AG08395 (cell line): ENCODE measurements around the gene GNGT2.
A peak's percentile ranks its signal among the peaks of the same experiment; 100 is the strongest.
"Not testable (repeated sequence)": the region's sequence is repeated elsewhere in the genome, so short reads cannot be mapped to it uniquely, and the experiment has no call there.

Source experiments
- DNase-seq: peaks from one replicate; pipeline ENCODE4 v3.0.0; 2012; ENCODE audit warnings: mixed read lengths, low spot score

GNGT2 gene

DNA sequence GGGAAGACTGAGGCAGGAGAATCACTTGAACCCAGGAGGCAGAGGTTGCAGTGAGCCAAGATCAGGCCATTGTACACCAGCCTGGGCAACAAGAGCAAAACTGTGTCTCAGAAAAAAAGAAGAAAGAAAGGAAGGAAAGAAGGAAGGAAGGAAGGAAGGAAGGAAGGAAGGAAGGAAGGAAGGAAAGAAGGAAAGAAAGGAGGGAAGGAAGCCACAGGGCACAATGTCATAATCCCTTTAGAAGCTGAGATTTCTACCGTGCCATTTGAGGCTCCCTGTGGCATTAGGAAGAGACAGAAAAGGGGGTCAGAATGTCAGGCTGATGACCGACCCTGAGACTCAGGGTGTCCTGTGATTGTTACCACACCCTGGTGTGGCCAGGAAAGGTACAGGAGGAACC lies 6.6 kb downstream of the GNGT2 start:
- DNase-seq, result no peak

DNA sequence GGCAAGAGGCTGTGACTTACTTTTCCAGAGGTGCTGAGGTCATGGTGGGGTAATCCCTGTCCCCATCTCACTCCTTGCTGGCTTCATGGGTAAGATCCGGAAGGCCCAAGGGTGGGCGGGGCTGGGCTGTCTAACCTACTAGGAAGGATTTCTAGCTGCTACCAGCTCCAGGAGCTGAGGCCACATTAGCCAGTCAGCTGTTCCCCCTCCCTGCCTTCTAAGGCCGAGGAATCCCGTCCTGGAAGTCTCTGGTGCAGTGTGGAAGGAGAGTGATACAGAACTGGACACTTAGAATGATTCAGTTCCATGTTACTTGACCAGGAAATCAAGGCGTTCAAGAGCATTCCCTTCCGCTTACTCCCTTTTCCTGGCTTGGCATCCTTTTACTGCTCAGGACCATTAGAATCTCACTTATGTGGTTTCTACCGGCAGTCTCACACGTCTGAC lies 8.9 kb downstream of the GNGT2 start:
- peak; percentile 44 for DNase-seq

DNA sequence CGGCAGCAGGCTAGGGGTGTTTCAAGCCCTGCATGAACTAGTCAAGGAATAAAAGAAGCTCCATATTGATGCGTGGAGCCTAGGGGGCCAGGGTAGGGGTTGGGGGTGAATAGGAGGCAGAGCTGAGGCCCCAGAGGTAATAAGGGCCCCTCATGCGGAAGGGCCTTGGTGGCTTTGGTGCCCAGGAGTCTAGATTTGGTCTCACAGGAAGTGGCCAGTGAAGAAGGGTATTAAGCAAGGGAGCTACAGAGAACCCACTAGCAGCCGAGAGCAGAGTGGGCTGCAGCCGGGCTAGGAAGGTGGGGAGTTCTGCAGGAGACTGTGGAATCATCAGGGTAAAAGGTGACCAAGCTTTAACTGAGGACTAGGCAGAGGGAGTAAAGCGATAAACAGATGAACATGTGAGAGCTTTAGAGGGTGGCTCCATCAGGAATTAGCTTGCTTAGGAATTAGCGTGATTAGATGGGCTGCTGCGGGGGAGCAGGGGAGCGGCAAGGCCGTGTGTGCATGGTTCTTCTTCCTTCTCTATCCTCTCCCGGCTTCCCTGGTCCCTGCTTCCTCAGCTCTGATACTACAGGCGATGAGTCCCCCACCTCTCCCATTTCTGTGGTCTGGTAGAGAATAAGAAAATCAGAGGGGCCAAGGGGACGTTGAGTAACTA lies 9.8 kb downstream of the GNGT2 start:
- DNase-seq, result no peak

- DNase-seq, result no peak
Measured at GRCh38 chr17:49198211-49198610, 12.2 kb downstream of the GNGT2 start.

- no peak for DNase-seq
Measured at GRCh38 chr17:49197346-49197998, 12.9 kb downstream of the GNGT2 start.

- DNase-seq, result no peak
Measured at GRCh38 chr17:49196520-49196919, 13.9 kb downstream of the GNGT2 start.

- no peak for DNase-seq
Measured at GRCh38 chr17:49195751-49196150, 14.6 kb downstream of the GNGT2 start.

DNA sequence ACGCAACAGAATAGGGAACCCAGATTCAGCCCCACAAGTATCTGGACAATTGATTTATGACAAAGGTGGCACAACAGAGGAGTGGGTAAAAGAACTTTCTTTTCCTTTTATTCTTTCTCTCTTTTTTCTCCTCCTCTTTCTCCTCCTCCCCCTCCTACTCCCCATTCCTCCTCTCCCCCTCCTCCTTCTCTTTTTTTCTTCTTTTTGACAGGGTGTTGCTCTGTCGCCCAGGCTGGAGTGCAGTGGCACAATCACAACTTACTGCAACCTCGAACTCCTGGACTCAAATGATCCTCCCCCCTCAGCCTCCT lies 16.1 kb downstream of the GNGT2 start:
- no peak for DNase-seq

GRCh38 chr17:49193513-49194296 lies 16.7 kb downstream of the GNGT2 start:
- DNase-seq, result peak; percentile 54

DNA sequence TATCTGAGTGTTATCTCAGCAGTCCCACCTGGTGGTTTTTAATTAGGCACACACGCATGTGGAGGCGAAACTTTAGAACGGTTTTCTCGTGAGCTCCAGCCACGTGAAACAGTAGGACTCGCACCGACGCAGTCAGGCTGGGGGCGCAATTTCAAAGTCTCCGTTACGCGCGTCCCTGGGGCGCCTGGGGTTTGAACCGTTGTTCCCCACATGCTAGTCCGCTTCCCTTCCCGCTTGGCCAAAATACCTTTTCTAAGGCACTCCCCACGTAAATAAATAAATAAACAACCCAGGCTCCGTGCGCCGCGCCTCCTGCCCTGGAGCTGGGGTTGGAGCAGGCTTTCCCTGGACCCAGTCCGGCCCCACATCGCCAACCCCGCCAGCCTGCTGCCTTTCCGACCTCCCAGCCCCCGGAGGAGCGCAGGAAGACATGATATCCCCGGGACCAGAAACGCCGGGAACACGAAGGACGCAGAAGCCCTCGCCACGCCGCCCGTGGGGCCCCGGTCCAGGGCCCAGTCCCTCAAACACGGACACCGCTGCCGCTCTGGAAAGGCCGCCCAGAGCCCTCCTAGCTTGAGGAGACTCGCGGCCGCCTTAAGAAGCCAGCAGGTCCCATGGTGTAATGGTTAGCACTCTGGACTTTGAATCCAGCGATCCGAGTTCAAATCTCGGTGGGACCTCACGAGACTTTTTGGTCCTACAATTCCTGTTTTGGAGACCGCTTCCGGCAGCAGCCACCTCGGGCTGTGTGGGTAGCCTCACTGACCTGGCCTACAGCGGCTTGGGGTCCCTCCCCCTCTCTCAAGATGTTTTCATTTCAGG lies 18.2 kb downstream of the GNGT2 start:
- peak; percentile 59 for DNase-seq

GRCh38 chr17:49191409-49191916 lies 18.9 kb downstream of the GNGT2 start:
- DNase-seq, result no peak

DNA sequence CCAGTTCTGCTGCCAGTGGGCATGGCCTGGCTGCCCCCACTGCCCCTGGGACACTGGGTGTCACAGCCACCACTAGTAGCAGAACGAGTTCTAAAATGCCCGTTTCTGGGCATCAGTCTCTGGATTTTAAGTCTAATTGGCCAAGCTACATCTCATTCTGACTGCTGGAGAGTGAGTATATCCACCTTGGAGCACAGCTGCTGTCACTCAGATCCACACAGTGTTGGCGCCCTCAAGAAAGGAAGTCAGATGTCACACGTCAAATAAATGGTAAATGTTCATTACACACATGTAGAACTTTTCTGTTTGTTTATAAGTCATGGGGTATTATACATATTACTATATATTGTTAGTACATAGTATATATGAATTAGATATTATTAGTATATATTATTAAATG lies 19.4 kb downstream of the GNGT2 start:
- no peak for DNase-seq

DNA sequence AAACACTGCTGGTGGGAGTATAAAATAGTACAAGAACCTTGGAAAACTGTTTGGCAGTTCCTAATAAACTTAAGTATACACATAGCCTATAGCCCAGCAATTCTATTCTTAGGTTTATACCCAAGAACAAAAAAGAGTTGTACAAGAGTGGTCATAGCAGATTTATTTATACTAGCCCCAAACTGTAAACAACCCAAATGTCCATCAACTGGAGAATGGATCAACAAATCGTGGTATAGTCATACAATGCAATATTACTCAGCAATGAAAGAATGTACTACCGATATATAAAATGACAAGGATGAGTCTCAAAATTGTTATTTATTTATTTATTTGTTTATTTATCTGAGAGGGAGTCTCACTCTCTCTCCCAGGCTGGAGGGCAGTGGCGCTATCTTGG lies 23.1 kb downstream of the GNGT2 start:
- DNase-seq, result no peak

DNA sequence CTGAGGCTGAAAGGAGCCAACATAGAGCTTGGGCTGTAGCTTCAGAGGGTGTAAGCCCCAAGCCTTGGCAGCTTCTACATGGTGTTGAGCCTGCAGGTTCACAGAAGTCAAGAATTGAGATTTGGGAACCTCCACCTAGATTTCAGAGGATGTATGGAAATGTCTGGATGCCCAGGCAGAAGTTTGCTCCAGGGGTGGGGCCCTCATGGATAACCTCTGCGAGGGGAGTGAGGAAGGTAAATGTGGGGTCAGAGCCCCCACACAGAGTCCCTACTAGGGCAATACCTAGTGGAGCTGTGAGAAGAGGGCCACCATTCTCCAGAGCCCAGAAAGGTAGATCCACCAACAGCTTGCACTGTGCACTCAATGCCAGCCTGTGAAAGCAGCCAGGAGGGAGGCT lies 25.0 kb downstream of the GNGT2 start:
- DNase-seq, result not testable (repeated sequence)

DNA sequence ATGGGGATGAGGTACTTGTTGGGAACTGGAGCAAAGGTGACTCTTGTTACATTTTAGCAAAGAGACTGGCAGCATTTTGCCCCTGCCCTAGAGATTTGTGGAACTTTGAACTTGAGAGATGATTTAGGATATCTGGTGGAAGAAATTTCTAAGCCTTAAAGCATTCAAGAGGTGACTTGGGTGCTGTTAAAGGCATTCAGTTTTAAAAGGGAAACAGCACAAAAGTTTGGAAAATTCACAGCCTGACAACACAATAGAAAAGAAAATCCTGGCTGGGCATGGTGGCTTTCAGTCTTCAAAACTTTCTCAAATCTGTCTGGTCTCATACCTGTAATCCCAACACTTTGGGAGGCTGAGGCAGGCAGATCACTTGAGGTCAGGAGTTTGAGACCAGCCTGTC lies 25.9 kb downstream of the GNGT2 start:
- not testable (repeated sequence) for DNase-seq

DNA sequence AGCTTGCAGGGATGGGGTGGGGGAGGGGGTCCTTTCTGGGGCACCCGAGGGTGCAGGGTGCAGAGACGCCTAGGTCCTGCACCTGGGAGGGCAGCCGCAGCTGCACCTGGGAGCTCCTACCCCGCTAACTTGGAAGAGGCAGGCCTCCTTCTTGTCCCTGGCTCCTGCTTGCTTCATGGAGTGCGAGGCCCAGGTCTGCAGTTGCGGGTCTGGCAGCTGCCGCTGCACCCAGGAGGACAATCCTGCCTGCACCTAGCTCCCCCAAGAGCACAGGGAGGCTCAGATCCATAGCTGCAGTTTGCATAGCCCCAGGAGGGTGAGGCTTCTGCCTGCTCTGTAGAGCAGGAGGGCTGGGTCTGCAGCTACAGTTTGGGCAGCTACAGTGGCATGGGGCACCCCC lies 26.6 kb downstream of the GNGT2 start:
- no peak for DNase-seq

- no peak for DNase-seq
Measured at GRCh38 chr17:49183341-49183740, 27.0 kb downstream of the GNGT2 start.

DNA sequence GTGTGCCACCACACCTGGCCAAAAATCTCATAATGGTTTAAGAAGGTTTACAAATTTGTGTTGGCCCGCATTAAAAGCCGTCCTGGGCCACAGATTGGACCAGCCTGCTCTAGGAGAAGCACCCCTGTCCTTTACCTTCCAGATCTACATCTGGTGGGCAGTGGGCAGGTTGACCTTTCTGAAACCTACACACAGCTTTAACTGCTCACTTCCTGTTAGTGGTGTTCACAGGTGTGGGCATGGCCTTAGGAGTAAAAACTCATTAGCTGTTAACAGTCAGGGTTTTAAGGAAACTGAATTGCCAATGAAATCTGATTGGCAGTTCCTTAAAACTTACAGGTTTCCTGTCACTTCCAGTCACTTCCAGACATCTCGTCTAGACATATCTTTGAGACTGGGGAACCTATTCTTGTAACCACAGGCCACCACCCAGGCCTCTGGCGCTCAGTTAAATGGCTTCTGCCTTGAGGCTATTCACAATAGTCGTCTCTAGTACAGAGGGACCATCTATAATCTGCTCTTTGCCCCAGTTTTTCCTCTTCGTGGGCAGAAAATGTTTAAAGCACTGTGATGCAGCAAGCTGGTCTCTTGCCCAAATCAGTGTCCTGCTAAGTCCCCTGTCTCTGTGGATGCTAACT lies 29.3 kb downstream of the GNGT2 start:
- DNase-seq, result no peak

DNA sequence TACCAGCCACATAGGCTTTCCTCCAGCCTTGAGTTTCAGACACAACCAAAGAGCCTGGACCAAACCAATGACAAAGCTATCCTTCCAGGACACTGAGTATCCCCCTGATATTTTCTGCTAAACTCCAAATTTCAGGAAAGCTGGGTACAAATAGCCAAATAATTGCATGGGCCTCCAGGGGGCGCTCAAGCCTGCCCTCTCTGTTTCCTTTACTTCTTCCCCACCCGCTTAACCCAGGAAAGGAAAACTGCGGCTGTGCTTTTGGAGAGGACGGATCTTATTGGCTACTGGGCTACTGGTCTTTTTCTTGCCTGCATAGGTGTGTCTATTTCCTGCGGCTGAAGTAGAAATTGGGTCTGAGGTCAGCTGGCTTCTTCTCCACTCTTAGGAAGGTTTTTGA lies 30.1 kb downstream of the GNGT2 start:
- DNase-seq, result peak; percentile 87

GRCh38 chr17:49175978-49176377 lies 34.4 kb downstream of the GNGT2 start:
- not testable (repeated sequence) for DNase-seq

DNA sequence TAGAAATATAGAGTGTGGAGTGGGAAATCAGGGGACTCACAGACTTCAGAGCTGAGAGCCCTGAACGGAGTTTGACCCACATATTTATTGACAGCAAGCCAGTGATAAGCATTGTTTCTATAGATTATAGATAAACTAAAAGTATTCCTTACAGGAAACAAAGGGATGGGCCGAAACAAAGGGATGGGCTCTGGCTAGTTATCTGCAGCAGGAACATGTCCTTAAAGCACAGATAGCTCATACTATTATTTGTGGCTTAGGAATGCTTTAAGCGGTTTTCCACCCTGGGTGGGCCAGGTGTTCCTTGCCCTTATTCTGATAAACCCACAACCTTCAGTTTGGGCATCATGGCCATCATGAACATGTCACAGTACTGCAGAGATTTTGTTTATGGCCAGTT lies 39.7 kb downstream of the GNGT2 start:
- not testable (repeated sequence) for DNase-seq

GRCh38 chr17:49170216-49170615 lies 40.2 kb downstream of the GNGT2 start:
- no peak for DNase-seq
